ENCODE measurements around the gene FUT4.

DNA sequence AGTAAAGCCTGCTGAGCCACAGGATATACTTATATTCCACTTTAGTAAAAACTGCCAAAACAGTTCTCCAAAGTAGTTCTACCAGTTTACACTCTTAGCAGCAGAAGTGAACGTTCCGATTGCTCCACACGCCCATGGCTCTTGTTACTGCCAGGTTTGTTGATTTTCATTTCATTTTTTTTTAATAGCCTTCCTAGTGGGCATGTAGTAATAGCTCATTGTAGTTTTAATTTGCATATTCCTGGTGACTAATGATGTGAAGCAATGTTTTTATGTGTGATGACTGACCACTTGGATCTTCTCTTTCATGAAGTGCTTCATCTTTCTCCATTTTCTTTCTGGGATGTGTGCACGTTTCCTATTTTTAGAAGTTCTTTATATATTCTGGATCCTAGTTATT, 36.2 kb upstream of the FUT4 start:
- TF ChIP-seq, protein P1, sequence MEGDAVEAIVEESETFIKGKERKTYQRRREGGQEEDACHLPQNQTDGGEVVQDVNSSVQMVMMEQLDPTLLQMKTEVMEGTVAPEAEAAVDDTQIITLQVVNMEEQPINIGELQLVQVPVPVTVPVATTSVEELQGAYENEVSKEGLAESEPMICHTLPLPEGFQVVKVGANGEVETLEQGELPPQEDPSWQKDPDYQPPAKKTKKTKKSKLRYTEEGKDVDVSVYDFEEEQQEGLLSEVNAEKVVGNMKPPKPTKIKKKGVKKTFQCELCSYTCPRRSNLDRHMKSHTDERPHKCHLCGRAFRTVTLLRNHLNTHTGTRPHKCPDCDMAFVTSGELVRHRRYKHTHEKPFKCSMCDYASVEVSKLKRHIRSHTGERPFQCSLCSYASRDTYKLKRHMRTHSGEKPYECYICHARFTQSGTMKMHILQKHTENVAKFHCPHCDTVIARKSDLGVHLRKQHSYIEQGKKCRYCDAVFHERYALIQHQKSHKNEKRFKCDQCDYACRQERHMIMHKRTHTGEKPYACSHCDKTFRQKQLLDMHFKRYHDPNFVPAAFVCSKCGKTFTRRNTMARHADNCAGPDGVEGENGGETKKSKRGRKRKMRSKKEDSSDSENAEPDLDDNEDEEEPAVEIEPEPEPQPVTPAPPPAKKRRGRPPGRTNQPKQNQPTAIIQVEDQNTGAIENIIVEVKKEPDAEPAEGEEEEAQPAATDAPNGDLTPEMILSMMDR (IDR thresholded peaks at IDR 0.05): no peak
- no peak for TF ChIP-seq POLR2A (IDR thresholded peaks at IDR 0.05)

All from body of pancreas (tissue), 4 donors.